Myocyte (in vitro differentiated cells): ENCODE data around the gene SYNGR3. TPM values are rescaled to one million over a fixed set of nuclear protein-coding genes. Genes with fewer than 3 reads are reported as not detected.
"Not testable (repeated sequence)": the region's sequence is repeated elsewhere in the genome, so short reads cannot be mapped to it uniquely, and the experiment has no call there.

ENCODE experiments used
- DNase-seq: peaks from one replicate; pipeline ENCODE4 v3.0.0-alpha.2; 2012; ENCODE audit warnings: low read depth
- polyA plus RNA-seq: library from polyadenylated mRNA; unstranded; fragments of >200 nt; gene quantifications from one replicate; pipeline ENCODE4 v1.2.1, GENCODE V29; 2012; ENCODE audit warnings: missing spikeins
- total RNA-seq: library from RNA; depleted of rRNA; stranded (reverse); fragments of >200 nt; gene quantifications from 2 replicates; pipeline ENCODE4 v1.2.3, GENCODE V29; 2014

The SYNGR3 gene
- total RNA-seq = 0.51 and 2.7 TPM in 2 replicates
- 0.59 TPM for polyA plus RNA-seq

DNA sequence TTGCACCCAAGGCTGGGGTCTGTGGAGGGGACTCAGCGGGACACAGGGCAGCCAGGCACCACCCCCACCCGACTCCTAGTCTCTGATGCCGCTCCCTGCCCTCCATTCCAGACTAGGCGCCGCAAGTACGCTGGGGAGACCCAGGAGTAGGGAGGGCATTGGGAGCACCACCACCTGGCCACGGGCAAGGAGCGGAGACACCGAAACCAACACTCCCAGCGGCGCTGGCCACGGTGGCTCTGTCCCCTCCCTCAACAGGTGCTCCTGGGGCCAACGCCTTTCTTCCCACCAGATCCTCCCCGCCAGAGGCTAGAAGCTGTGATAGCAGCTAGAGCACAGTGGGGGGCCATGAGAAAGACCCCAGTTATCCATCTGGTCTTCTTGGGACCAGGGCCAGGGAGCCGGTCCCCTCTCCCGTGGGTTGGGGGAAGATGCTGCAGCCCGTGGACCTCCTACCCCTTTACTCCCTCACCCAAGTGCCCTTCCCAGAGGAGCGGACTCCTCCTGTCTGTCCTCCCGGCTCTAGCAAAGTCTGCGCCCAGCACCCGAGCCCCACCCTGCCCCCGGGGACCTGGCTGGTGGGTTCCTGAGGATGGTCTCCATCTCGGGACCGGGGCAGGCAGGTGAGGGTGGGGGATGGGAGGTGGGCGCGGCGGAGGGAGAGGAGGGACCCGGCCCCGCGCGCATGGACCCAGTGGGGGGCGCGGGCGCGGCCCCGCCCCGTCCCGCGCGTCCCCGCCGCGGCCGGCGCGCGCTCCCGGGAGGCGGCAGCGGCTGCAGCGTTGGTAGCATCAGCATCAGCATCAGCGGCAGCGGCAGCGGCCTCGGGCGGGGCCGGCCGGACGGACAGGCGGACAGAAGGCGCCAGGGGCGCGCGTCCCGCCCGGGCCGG is at the start of gene SYNGR3:
TSS of gene SYNGR3 (plus strand) at position 762 of the 892 bp plus-strand sequence. CDS start 133 bp downstream, outside the sequence.
- DNase-seq = no peak

- DNase-seq = peak; percentile 29
These were observed 49.3 kb upstream of the SYNGR3 start for GRCh38 chr16:1940273-1941161.

- no peak for DNase-seq
These were observed 48.4 kb upstream of the SYNGR3 start for GRCh38 chr16:1941162-1942046.

GRCh38 chr16:1942047-1942809 is 47.5 kb upstream of the SYNGR3 start:
- peak; percentile 70 for DNase-seq

DNA sequence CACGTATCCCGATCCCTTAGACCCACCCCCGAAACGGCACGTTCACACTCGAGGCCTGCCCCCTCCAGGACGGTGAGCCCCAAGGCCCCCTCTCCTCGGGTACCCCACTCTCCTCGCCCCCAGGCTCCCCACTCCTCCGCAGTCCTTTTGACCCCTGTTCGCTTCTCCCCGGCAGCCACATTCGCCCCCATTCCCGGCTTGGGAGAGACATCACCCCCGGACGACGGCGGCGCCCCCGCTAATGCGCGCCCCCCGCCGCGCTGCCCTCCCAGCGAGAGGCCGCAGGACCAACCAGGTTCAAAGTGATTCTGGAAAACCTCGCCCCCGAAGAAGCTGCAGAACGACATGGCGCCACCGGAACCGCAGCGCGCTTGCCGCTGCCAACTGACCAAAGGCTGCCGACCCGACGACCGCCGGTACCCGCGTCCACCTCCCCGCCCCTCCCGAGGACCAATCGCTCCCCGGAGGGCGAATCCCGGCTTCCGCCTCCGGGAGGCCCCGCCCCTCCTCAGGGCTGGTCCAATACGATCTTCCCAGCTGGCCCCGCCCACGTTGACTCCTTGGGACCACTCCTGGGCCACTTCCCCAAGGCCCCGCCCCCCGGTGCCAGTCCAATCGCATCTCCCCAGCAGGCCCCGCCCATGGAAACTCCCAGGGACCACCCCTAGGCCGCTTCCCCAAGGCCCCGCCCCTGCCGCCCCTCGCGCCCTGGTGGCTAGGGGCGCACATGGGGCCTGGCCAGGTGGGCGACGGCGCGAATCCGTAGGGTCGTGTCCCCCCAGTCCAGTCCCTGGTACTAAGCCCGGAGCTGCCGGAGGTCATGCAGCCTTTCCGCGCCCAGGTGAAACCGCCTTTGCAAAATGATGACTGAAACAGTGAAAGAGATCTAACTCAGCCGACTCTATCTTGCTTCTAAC is 46.7 kb upstream of the SYNGR3 start, which contains the start of gene MSRB1:
TSS of gene MSRB1 (minus strand) at position 390 of the 917 bp plus-strand sequence. CDS start at position 347, 43 bp downstream.
- peak; percentile 100 for DNase-seq

GRCh38 chr16:1944612-1945199 is 45.1 kb upstream of the SYNGR3 start:
- no peak for DNase-seq

DNA sequence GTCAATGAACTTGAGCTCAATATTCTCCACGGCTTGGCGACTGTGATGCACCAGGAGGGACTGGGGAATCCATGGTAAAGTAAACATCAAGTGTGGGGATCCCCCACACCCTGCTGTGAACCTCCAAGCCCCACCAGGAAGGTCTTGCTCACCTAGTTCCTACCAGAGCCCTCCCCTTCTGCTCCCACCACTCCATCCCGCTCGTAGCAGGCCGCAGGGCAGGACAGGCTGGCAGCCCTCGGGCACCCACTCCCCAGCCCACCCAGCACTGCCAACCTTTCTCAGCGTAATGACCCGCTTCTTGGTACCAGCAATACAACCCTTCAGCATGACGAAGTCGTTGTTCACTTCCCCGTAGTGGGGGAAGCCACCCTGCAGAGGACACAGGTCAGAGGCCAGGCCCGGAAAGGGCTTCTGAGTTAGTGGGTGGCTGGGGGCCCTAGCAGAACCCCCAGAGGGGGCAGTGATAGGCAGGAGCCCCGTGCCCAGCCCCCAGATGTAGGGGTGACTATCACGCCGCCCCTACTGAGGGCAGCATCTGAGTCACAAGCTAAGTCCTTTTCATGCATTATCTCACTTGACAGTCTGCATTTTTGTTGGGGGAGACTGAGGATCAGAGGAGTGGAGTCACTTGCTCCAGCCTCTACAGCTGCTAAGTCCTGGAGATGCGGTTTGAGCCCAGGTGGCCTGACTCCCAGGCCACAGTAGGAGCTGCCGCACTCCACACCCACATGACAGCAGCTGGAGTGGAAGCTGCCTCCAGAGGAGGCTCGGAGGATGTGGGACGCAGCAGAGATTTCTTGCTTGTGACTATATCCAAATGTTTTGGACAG is 44.0 kb upstream of the SYNGR3 start:
- no peak for DNase-seq

DNA sequence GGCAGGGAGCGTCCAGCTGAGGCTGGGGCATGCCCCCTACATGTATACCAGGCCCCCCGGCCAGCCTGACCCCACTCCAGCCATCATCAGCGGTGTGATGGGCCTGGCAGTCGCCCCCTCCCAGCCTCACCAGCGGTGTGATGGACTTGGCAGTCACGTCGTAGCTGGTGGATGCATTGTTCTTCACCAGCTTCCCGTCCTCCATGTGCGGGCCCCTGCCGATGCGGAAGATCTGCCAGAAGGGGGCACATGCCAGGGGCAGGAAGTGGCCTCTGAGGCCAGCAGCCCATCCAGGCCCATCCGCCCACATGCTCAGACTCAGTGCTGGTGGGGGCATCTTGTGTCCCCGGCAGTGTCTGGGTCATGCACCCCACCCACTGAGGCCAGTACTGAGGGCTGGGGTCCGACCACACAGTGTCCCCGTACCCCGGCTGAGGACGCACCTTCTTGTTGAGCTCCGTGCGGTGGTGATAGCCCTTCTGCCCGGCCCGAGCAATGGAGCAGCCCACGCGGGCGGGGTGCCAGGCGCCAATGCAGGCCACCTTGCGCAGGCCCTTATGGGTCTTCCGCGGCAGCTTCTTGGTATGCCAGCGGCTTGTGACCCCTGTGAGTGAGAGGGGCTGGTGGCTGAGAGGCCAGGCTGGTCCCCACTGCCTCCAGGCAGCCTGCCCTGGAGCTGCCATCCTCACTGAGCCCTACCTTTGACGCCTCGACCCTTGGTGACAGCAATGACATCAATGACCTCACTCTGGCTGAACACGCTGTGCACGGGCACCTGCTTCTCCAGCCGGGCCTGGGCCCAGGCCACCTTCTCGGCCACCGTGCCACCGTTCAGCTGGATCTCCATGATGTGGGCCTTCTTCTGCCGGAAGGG is 43.0 kb upstream of the SYNGR3 start:
- no peak for DNase-seq

GRCh38 chr16:1947369-1947670 is 42.5 kb upstream of the SYNGR3 start:
- DNase-seq = no peak

DNA sequence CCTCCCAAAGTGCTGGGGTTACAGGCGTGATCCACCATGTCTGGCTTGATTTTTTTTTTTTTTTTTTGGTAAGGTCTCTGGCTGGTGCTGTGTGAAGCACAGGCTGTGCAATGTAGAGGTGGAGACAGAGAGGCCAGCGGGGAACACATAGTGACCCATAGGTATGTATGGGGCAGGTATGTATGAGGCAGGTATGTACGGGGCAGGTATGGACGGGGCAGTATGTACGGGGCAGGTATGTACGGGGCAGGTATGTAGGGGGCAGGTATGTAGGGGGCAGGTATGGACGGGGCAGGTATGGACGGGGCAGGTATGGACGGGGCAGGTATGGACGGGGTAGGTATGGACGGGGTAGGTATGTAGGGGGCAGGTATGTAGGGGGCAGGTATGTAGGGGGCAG is 40.3 kb upstream of the SYNGR3 start:
- no peak for DNase-seq

DNA sequence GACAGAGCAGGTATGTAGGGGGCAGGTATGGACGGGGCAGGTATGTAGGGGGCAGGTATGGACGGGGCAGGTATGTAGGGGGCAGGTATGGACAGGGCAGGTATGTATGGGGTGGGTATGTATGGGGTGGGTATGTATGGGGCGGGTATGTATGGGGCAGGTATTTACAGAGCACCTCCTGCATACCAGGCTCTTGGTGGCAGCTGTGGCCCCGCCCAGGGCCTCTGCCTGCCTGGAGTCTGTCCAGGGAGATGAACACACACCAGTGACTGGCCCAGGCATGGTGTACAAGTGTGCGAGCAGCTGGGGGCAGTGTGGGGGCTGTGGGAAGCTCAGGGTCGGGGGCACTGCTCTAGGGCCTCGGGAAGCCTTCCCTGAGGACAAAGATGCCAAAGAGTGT is 39.7 kb upstream of the SYNGR3 start:
- DNase-seq = peak; percentile 60

GRCh38 chr16:1950559-1950958 is 39.2 kb upstream of the SYNGR3 start:
- DNase-seq = peak; percentile 67

- DNase-seq = no peak
These were observed 36.0 kb upstream of the SYNGR3 start for GRCh38 chr16:1953734-1954133.

DNA sequence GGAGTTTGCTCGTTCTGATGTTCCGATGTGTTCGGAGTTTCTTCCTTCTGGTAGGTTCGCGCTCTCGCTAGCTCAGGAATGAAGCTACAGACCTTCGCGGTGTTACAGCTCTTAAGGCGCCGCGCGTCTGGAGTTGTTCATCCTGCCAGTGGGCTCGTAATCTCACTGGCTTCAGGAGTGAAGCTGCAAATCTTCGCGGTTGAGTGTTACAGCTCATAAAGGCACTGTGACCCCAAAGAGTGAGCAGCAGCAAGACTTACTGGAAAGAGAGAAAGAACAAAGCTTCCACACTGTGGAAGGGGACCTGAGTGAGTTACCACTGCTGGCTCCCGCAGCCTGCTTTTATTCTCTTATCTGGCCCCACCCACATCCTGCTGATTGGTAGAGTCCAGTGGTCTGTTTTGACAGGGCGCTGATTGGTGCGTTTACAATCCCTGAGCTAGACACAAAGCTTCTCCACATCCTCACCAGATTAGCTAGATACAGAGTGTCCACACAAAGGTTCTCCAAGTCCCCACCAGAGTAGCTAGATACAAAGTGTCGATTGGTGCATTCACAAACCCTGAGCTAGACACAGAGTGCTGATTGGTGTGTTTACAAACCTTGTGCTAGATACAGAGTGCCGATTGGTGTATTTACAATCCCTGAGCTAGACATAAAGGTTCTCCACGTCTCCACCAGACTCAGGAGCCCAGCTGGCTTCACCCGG is 32.2 kb upstream of the SYNGR3 start:
- DNase-seq = not testable (repeated sequence)

GRCh38 chr16:1958143-1958491 is 31.7 kb upstream of the SYNGR3 start:
- DNase-seq = not testable (repeated sequence)

GRCh38 chr16:1958715-1959268 is 31.0 kb upstream of the SYNGR3 start:
- no peak for DNase-seq
